Measurements from ENCODE around the gene MANF.
"Not testable (repeated sequence)": the region's sequence is repeated elsewhere in the genome, so short reads cannot be mapped to it uniquely, and the experiment has no call there.

MANF gene

GRCh38 chr3:51373658-51374421 lies 11.3 kb upstream of the MANF start:
- no peak for DNase-seq (ENCODE audit: low spot score)

GRCh38 chr3:51374456-51374855 lies 10.6 kb upstream of the MANF start:
- no peak for DNase-seq (ENCODE audit: low spot score)

- no peak for DNase-seq (ENCODE audit: low spot score)
Observed at GRCh38 chr3:51375136-51375535, 10.0 kb upstream of the MANF start.

- no peak for DNase-seq (ENCODE audit: low spot score)
Observed at GRCh38 chr3:51375571-51375970, 9.5 kb upstream of the MANF start.

- no peak for DNase-seq (ENCODE audit: low spot score)
Observed at GRCh38 chr3:51378065-51378464, 7.0 kb upstream of the MANF start.

GRCh38 chr3:51378726-51379125 lies 6.4 kb upstream of the MANF start:
- no peak for DNase-seq (ENCODE audit: low spot score)

GRCh38 chr3:51379301-51379700 lies 5.8 kb upstream of the MANF start:
- no peak for DNase-seq (ENCODE audit: low spot score)

GRCh38 chr3:51379746-51380455 lies 5.2 kb upstream of the MANF start:
- DNase-seq (ENCODE audit: low spot score): no peak

GRCh38 chr3:51380601-51381332 lies 4.3 kb upstream of the MANF start:
- DNase-seq (ENCODE audit: low spot score): no peak

GRCh38 chr3:51381333-51381705 lies 3.8 kb upstream of the MANF start:
- no peak for DNase-seq (ENCODE audit: low spot score)

- DNase-seq (ENCODE audit: low spot score): no peak
Observed at GRCh38 chr3:51382076-51382745, 2.9 kb upstream of the MANF start.

GRCh38 chr3:51382947-51383578 lies 2.0 kb upstream of the MANF start:
- DNase-seq (ENCODE audit: low spot score): no peak

GRCh38 chr3:51384055-51384725 lies 901 bp upstream of the MANF start:
- DNase-seq (ENCODE audit: low spot score): no peak

- no peak for DNase-seq (ENCODE audit: low spot score)
Observed at GRCh38 chr3:51385621-51386091, 565 bp downstream of the MANF start.

GRCh38 chr3:51386159-51386851 lies 1.2 kb downstream of the MANF start:
- DNase-seq (ENCODE audit: low spot score): no peak

- no peak for DNase-seq (ENCODE audit: low spot score)
Observed at GRCh38 chr3:51386852-51387229, 1.8 kb downstream of the MANF start.

GRCh38 chr3:51387281-51387680 lies 2.2 kb downstream of the MANF start:
- DNase-seq (ENCODE audit: low spot score): not testable (repeated sequence)

GRCh38 chr3:51388286-51389029 lies 3.4 kb downstream of the MANF start:
- no peak for DNase-seq (ENCODE audit: low spot score)

GRCh38 chr3:51389423-51390183 lies 4.5 kb downstream of the MANF start:
- DNase-seq (ENCODE audit: low spot score): peak; percentile 72
